ENCODE data around the gene FBXL7. TPM values are rescaled to one million over a fixed set of nuclear protein-coding genes. Genes with fewer than 3 reads are reported as not detected.

The FBXL7 gene
- total RNA-seq, 1 donor from 2014 or later, result 12.3 TPM

GRCh38 chr5:15564957-15565356, 65.0 kb downstream of the FBXL7 start:
- peaks cover 11% of the 10 kb centered on the region for H3K36me3 Mint-ChIP-seq
- H3F3A ChIP-seq (ENCODE audit: low read depth), result no peaks in the 10 kb centered on the region
- H2AFZ ChIP-seq (replicated peaks), result no peak overlapping the region
- no peaks in the 10 kb centered on the region for H3K4me1 Mint-ChIP-seq
- TF ChIP-seq EZH2 (IDR thresholded peaks at IDR 0.05) (no peak), EZH2phosphoT487 (IDR thresholded peaks at IDR 0.05) (no peak)
- TF ChIP-seq, protein P1, sequence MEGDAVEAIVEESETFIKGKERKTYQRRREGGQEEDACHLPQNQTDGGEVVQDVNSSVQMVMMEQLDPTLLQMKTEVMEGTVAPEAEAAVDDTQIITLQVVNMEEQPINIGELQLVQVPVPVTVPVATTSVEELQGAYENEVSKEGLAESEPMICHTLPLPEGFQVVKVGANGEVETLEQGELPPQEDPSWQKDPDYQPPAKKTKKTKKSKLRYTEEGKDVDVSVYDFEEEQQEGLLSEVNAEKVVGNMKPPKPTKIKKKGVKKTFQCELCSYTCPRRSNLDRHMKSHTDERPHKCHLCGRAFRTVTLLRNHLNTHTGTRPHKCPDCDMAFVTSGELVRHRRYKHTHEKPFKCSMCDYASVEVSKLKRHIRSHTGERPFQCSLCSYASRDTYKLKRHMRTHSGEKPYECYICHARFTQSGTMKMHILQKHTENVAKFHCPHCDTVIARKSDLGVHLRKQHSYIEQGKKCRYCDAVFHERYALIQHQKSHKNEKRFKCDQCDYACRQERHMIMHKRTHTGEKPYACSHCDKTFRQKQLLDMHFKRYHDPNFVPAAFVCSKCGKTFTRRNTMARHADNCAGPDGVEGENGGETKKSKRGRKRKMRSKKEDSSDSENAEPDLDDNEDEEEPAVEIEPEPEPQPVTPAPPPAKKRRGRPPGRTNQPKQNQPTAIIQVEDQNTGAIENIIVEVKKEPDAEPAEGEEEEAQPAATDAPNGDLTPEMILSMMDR (IDR thresholded peaks at IDR 0.05), result no peak
- no peaks in the 10 kb centered on the region for H3K4me1 ChIP-seq
- no peak overlapping the region for H3K27ac ChIP-seq
- no peak for DNase-seq (ENCODE audit: low spot score)
- no peak overlapping the region for H3K4me3 ChIP-seq
- peaks cover 7% of the 10 kb centered on the region for H3K79me2 ChIP-seq (ENCODE audit: low read depth)
- peaks cover 9% of the 10 kb centered on the region for H3K9me3 Mint-ChIP-seq
- no peak overlapping the region for H3K4me2 ChIP-seq
- no peak overlapping the region for H3K9ac ChIP-seq
- H3K27me3 ChIP-seq, result no peaks in the 10 kb centered on the region
- H3K4me3 Mint-ChIP-seq, result no peak overlapping the region
- no peaks in the 10 kb centered on the region for H4K20me1 ChIP-seq (ENCODE audit: low read depth)
- no peaks in the 10 kb centered on the region for H3K27me3 Mint-ChIP-seq (ENCODE audit: insufficient read depth, low read depth)
- no peaks in the 10 kb centered on the region for H3K9me3 ChIP-seq (ENCODE audit: low read depth)
- no peak overlapping the region for H3K27ac Mint-ChIP-seq
- H3K36me3 ChIP-seq, result peaks cover 10% of the 10 kb centered on the region

DNA sequence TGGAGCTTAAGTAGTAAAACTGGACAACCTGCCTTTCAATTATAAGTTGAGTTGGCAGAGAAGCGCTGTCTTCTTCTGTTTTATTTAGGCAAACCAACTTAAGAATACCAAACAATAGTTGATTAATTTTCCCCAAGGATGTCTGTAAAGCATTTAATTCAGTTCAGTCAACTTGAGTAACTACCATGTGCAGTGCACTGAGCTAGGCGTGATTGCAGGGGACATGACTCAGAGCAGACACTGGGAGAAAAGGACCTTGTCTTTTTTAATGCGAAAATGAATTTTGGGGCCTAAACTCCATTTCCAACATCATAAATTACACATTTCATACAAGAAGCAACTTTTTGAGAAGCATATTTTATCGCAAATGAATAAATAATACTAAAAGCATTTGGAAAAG, 66.3 kb downstream of the FBXL7 start:
- TF ChIP-seq EZH2phosphoT487 (IDR thresholded peaks at IDR 0.05), result no peak
- TF ChIP-seq EZH2 (IDR thresholded peaks at IDR 0.05), result no peak
- TF ChIP-seq, protein P1 (IDR thresholded peaks at IDR 0.05), result no peak
- no peak overlapping the region for H3K4me3 ChIP-seq
- H3K79me2 ChIP-seq (ENCODE audit: low read depth), result peaks cover 10% of the 10 kb centered on the region
- Mint-ChIP-seq H3K4me3 (no peak overlapping the region), H3K4me1 (no peaks in the 10 kb centered on the region), H3K27me3 (ENCODE audit: insufficient read depth, low read depth) (peaks cover 3% of the 10 kb centered on the region), H3K27ac (no peak overlapping the region), H3K9me3 (peaks cover 12% of the 10 kb centered on the region), H3K36me3 (peaks cover 11% of the 10 kb centered on the region)
- no peaks in the 10 kb centered on the region for H3K9me3 ChIP-seq (ENCODE audit: low read depth)
- no peaks in the 10 kb centered on the region for H3F3A ChIP-seq (ENCODE audit: low read depth)
- H3K27ac ChIP-seq, result no peak overlapping the region
- H3K4me1 ChIP-seq, result no peaks in the 10 kb centered on the region
- no peaks in the 10 kb centered on the region for H3K27me3 ChIP-seq
- DNase-seq (ENCODE audit: low spot score), result no peak
- no peak overlapping the region for H3K4me2 ChIP-seq
- no peak overlapping the region for H3K9ac ChIP-seq
- no peak overlapping the region for H2AFZ ChIP-seq (replicated peaks)
- no peaks in the 10 kb centered on the region for H4K20me1 ChIP-seq (ENCODE audit: low read depth)
- H3K36me3 ChIP-seq, result peaks cover 5% of the 10 kb centered on the region

GRCh38 chr5:15566789-15567188, 66.8 kb downstream of the FBXL7 start:
- no peaks in the 10 kb centered on the region for H4K20me1 ChIP-seq (ENCODE audit: low read depth)
- Mint-ChIP-seq H3K27ac (no peak overlapping the region), H3K9me3 (peaks cover 7% of the 10 kb centered on the region), H3K27me3 (ENCODE audit: insufficient read depth, low read depth) (peaks cover 5% of the 10 kb centered on the region), H3K4me3 (no peak overlapping the region), H3K36me3 (peaks cover 7% of the 10 kb centered on the region), H3K4me1 (no peaks in the 10 kb centered on the region)
- no peaks in the 10 kb centered on the region for H3K9me3 ChIP-seq (ENCODE audit: low read depth)
- no peaks in the 10 kb centered on the region for H3K4me1 ChIP-seq
- DNase-seq (ENCODE audit: low spot score), result no peak
- no peaks in the 10 kb centered on the region for H3K36me3 ChIP-seq
- H3K27ac ChIP-seq, result no peak overlapping the region
- no peaks in the 10 kb centered on the region for H3K27me3 ChIP-seq
- H3K79me2 ChIP-seq (ENCODE audit: low read depth), result peaks cover 10% of the 10 kb centered on the region
- H2AFZ ChIP-seq (replicated peaks), result no peak overlapping the region
- no peak overlapping the region for H3K4me3 ChIP-seq
- H3F3A ChIP-seq (ENCODE audit: low read depth), result no peaks in the 10 kb centered on the region
- no peak overlapping the region for H3K4me2 ChIP-seq
- H3K9ac ChIP-seq, result no peak overlapping the region
- TF ChIP-seq EZH2phosphoT487 (IDR thresholded peaks at IDR 0.05), result no peak

GRCh38 chr5:15570491-15570890, 70.5 kb downstream of the FBXL7 start:
- peaks cover 3% of the 10 kb centered on the region for H3K9me3 Mint-ChIP-seq
- H3K36me3 ChIP-seq, result no peaks in the 10 kb centered on the region
- H3K27ac ChIP-seq, result no peak overlapping the region
- H3K4me3 Mint-ChIP-seq, result no peak overlapping the region
- no peaks in the 10 kb centered on the region for H3K9me3 ChIP-seq (ENCODE audit: low read depth)
- no peaks in the 10 kb centered on the region for H3F3A ChIP-seq (ENCODE audit: low read depth)
- DNase-seq (ENCODE audit: low spot score), result no peak
- H3K4me3 ChIP-seq, result no peak overlapping the region
- TF ChIP-seq, protein P1 (IDR thresholded peaks at IDR 0.05), result no peak
- TF ChIP-seq EZH2 (IDR thresholded peaks at IDR 0.05) (no peak), EZH2phosphoT487 (IDR thresholded peaks at IDR 0.05) (no peak)
- no peak overlapping the region for H3K27ac Mint-ChIP-seq
- no peak overlapping the region for H3K9ac ChIP-seq
- peaks cover 8% of the 10 kb centered on the region for H3K4me1 ChIP-seq
- H3K4me1 Mint-ChIP-seq, result peaks cover 11% of the 10 kb centered on the region
- peaks cover 8% of the 10 kb centered on the region for H4K20me1 ChIP-seq (ENCODE audit: low read depth)
- peaks cover 15% of the 10 kb centered on the region for H3K79me2 ChIP-seq (ENCODE audit: low read depth)
- no peak overlapping the region for H3K4me2 ChIP-seq
- H3K27me3 Mint-ChIP-seq (ENCODE audit: insufficient read depth, low read depth), result peaks cover 5% of the 10 kb centered on the region
- peaks cover 3% of the 10 kb centered on the region for H3K36me3 Mint-ChIP-seq
- no peak overlapping the region for H2AFZ ChIP-seq (replicated peaks)
- H3K27me3 ChIP-seq, result no peaks in the 10 kb centered on the region
